K562 (cell line): ENCODE measurements around the gene CNOT6. TPM values are rescaled to one million over a fixed set of nuclear protein-coding genes. Genes with fewer than 3 reads are reported as not detected.
A peak's percentile ranks its signal among the peaks of the same experiment; 100 is the strongest.

Experiments
- CCNT2 ChIP-seq: IDR thresholded peaks from 2 replicates; pipeline ENCODE4 v1.6.1; 2011; ENCODE audit warnings: borderline replicate concordance, low read depth, mild to moderate bottlenecking, moderate library complexity, mixed read lengths, low read length; ENCODE audit not compliant: insufficient read length; ENCODE audit errors: extremely low read depth
- CHD1 ChIP-seq: fragments of 200-600 bp; sonication (generic); IDR thresholded peaks from one replicate; pipeline ENCODE4 v1.6.1; 2012; ENCODE audit warnings: mild to moderate bottlenecking, moderate library complexity, low read length, inconsistent platforms
- CREB3L1 ChIP-seq: fragments of 450-650 bp; IDR thresholded peaks from 2 replicates; pipeline ENCODE4 v1.6.1; 2014; ENCODE audit warnings: low read depth, mild to moderate bottlenecking, moderate library complexity, borderline replicate concordance
- ELF2 ChIP-seq: fragments of 250-450 bp; sonication (Bioruptor Pico); IDR thresholded peaks from 2 replicates; pipeline ENCODE4 v1.5.0; 2021; ENCODE audit warnings: mild to moderate bottlenecking
- L3MBTL2 ChIP-seq: fragments of 450-650 bp; IDR thresholded peaks from 2 replicates; pipeline ENCODE4 v1.6.1; 2016; ENCODE audit warnings: mild to moderate bottlenecking, moderate library complexity
- NCOA4 ChIP-seq: fragments of 450-650 bp; IDR thresholded peaks from 2 replicates; pipeline ENCODE4 v1.6.1; 2018; ENCODE audit warnings: mild to moderate bottlenecking; ENCODE audit not compliant: partially characterized antibody
- RBFOX2 ChIP-seq: fragments of 200-400 bp; formaldehyde crosslinking; IDR thresholded peaks from 2 replicates; pipeline ENCODE4 v1.6.1; 2017; ENCODE audit warnings: low read depth, mild to moderate bottlenecking, low read length, moderate library complexity
- SPI1 ChIP-seq: IDR thresholded peaks from 2 replicates; pipeline ENCODE4 v1.6.1; 2011; ENCODE audit warnings: low read depth, low read length, control low read depth, borderline replicate concordance
- XRCC5 ChIP-seq: fragments of 200-400 bp; formaldehyde crosslinking; IDR thresholded peaks from 2 replicates; pipeline ENCODE4 v1.6.1; 2017; ENCODE audit warnings: low read depth, mild to moderate bottlenecking, low read length
- ZNF121 ChIP-seq: sonication (generic); formaldehyde crosslinking; conservative IDR thresholded peaks from 2 replicates; pipeline ENCODE4 v1.8.0; 2022; ENCODE audit warnings: missing genetic modification reagents
- ZNF165 ChIP-seq: fragments of 250-450 bp; sonication (Bioruptor Pico); IDR thresholded peaks from 2 replicates; pipeline ENCODE4 v1.4.0; 2020; ENCODE audit warnings: borderline replicate concordance
- ZNF639 ChIP-seq, 2 experiments: fragments of 200-800 bp in 1 of 2; sonication (Bioruptor generic) in 1 of 2; sonication (generic) in 1 of 2; formaldehyde crosslinking in 1 of 2; IDR thresholded peaks in 1 of 2; conservative IDR thresholded peaks in 1 of 2; 2 replicates each; pipeline versions ENCODE4 v1.5.0 to v1.6.1; 2016 to 2020; ENCODE audit warnings: missing compliant biosample characterization in 1 of 2, missing genetic modification characterization in 1 of 2, missing genetic modification reagents in 1 of 2
- polyA plus RNA-seq, 8 experiments: library from polyadenylated mRNA; depleted of rRNA in 4 of 8; stranded (reverse) in 5 of 8; unstranded in 3 of 8; fragments of >200 nt; fragmentation: Nextera tagmentation in 2 of 8; fragmentation: Illumina TruSeq in 1 of 8; extraction: Ambion mirVana in 2 of 8; extraction: Trizol in 1 of 8; gene quantifications; 2 replicates each; pipeline versions ENCODE4 v1.2.1 to v1.2.3, GENCODE V29; 2011 to 2014; ENCODE audit warnings: inconsistent platforms in 1 of 8, missing spikeins in 1 of 8
- total RNA-seq, 7 experiments: library from RNA; depleted of rRNA in 6 of 7; stranded (reverse); fragments of >200 nt in 6 of 7; fragmentation: Illumina TruSeq in 2 of 7; extraction: Trizol in 2 of 7; gene quantifications; 2 replicates each; pipeline versions ENCODE4 v1.2.1 to v1.2.3, GENCODE V29; 2011 to 2021; ENCODE audit warnings: low replicate concordance in 1 of 7
- TF ChIP-seq, protein P1 (sequence below), 2 experiments: IDR thresholded peaks; 2 replicates each; pipeline ENCODE4 v1.6.1; 2012; ENCODE audit warnings: improper control_type of control experiment in 2 of 2, low read depth in 2 of 2, low read length in 2 of 2, borderline replicate concordance in 1 of 2
- TF ChIP-seq, protein P2 (sequence below): IDR thresholded peaks from 2 replicates; pipeline ENCODE4 v1.6.1; 2011; ENCODE audit warnings: borderline replicate concordance, low read depth, mild to moderate bottlenecking, moderate library complexity, low read length; ENCODE audit not compliant: insufficient read depth, poor library complexity, severe bottlenecking

Gene CNOT6
- total and polyA plus RNA-seq, 9 of the 15 experiments (the other 6 are each of a cell fraction or from before 2014, with no cell fraction given) = 4.9 to 32.4 (median 14.0) TPM

- TF ChIP-seq ZNF639 (CRISPR knock-in tag; conservative IDR thresholded peaks at IDR 0.05 in 1 of 2, IDR thresholded peaks at IDR 0.05 in 1 of 2) = peak in 1 of 2 experiments; percentile 86; a peak in 1 of 4 replicates
- no peak for TF ChIP-seq NCOA4
- TF ChIP-seq SPI1 = no peak
- TF ChIP-seq ZNF121 (CRISPR knock-in tag) = no peak
- TF ChIP-seq L3MBTL2 = peak; percentile 72; the same call in 1 of the 2 replicates
- peak; percentile 85 for TF ChIP-seq RBFOX2
- TF ChIP-seq CREB3L1 = 0 out of 2 replicates have a peak, but pooled peaks have one; percentile 2
- TF ChIP-seq CCNT2 = peak; percentile 33
- TF ChIP-seq, protein P1, sequence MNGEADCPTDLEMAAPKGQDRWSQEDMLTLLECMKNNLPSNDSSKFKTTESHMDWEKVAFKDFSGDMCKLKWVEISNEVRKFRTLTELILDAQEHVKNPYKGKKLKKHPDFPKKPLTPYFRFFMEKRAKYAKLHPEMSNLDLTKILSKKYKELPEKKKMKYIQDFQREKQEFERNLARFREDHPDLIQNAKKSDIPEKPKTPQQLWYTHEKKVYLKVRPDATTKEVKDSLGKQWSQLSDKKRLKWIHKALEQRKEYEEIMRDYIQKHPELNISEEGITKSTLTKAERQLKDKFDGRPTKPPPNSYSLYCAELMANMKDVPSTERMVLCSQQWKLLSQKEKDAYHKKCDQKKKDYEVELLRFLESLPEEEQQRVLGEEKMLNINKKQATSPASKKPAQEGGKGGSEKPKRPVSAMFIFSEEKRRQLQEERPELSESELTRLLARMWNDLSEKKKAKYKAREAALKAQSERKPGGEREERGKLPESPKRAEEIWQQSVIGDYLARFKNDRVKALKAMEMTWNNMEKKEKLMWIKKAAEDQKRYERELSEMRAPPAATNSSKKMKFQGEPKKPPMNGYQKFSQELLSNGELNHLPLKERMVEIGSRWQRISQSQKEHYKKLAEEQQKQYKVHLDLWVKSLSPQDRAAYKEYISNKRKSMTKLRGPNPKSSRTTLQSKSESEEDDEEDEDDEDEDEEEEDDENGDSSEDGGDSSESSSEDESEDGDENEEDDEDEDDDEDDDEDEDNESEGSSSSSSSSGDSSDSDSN (IDR thresholded peaks at IDR 0.05; ENCODE audit: borderline replicate concordance in 1 of 2, low read depth in 2 of 2, low read length in 2 of 2) = peak in 1 of 2 experiments; percentile 36; a peak in 2 of 4 replicates
- TF ChIP-seq, protein P2, sequence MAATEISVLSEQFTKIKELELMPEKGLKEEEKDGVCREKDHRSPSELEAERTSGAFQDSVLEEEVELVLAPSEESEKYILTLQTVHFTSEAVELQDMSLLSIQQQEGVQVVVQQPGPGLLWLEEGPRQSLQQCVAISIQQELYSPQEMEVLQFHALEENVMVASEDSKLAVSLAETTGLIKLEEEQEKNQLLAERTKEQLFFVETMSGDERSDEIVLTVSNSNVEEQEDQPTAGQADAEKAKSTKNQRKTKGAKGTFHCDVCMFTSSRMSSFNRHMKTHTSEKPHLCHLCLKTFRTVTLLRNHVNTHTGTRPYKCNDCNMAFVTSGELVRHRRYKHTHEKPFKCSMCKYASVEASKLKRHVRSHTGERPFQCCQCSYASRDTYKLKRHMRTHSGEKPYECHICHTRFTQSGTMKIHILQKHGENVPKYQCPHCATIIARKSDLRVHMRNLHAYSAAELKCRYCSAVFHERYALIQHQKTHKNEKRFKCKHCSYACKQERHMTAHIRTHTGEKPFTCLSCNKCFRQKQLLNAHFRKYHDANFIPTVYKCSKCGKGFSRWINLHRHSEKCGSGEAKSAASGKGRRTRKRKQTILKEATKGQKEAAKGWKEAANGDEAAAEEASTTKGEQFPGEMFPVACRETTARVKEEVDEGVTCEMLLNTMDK = peak; percentile 20
- TF ChIP-seq ZNF165 (CRISPR knock-in tag) = no peak
- TF ChIP-seq CHD1 = peak; percentile 79
- TF ChIP-seq ELF2 (CRISPR knock-in tag) = no peak
- TF ChIP-seq XRCC5 = peak; percentile 2; the same call in 1 of the 2 replicates
Measured at GRCh38 chr5:180494510-180495181, 467 bp downstream of the CNOT6 start (continued).
